ENCODE results near the gene PPP1R7. TPM values are rescaled to one million over a fixed set of nuclear protein-coding genes. Genes with fewer than 3 reads are reported as not detected.

The PPP1R7 gene
- polyA plus RNA-seq, 1 experiment: 99.0 TPM

DNA sequence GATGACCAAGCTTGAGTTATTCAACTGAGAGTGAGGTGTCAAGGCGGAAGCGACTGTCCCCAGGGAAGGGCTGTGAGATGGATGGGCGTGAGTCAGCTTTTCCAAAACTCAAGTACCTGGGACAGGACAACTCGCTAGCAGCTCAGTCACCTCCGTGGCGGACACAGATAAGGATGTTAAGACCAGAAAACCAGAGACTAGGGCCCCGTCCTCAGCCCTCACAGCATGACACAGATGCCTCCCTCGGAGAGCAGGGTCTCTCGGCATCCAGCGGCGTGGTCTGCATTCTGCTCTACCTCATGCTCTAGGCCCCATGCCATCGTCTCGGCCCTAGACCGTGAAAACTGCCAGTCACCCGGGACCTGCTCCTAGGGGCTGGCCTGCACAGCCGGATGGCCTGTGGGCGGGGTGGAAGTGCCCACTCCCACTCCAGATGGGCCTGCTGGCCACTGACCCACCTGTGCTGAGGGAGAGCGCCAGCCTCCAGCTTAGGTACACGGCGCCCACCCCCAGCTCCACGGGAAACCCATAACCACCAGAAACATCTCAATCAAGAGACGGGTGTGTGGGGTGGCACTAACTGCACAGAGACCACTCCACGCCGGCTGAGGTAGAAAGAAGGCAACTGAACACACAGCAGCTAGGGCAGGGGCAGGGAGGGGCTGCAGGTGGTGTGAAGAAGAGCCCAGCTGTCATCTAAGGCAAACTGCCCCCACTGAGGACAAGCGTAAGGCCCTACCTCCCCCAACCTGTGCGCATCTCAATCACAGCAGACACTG, 78.0 kb downstream of the PPP1R7 start:
- H3K4me3 ChIP-seq (ENCODE audit: low read depth, low read length): no peak overlapping the region
- ChIA-PET CTCF (interaction anchor here (0.8 kb wide), 1 partner anchor 377 kb away, joined by 3 read pairs; no protein-coding TSS in a partner anchor), POLR2A (interaction anchor here (1.1 kb wide), 1 partner anchor 14 kb away, joined by 3 read pairs; no protein-coding TSS in a partner anchor)
- peak overlapping the region; percentile 31 for H3K27ac ChIP-seq (ENCODE audit: low read depth, low read length)
- no peak for DNase-seq (ENCODE audit: low read depth, low spot score)
- no peaks in the 10 kb centered on the region for H3K27me3 ChIP-seq (ENCODE audit: control insufficient read depth, insufficient read depth, low read length)
- H3K9me3 ChIP-seq (ENCODE audit: control insufficient read depth, insufficient read depth, low read length): no peaks in the 10 kb centered on the region; the same call in 1 of the 2 replicates
- TF ChIP-seq, protein P1, sequence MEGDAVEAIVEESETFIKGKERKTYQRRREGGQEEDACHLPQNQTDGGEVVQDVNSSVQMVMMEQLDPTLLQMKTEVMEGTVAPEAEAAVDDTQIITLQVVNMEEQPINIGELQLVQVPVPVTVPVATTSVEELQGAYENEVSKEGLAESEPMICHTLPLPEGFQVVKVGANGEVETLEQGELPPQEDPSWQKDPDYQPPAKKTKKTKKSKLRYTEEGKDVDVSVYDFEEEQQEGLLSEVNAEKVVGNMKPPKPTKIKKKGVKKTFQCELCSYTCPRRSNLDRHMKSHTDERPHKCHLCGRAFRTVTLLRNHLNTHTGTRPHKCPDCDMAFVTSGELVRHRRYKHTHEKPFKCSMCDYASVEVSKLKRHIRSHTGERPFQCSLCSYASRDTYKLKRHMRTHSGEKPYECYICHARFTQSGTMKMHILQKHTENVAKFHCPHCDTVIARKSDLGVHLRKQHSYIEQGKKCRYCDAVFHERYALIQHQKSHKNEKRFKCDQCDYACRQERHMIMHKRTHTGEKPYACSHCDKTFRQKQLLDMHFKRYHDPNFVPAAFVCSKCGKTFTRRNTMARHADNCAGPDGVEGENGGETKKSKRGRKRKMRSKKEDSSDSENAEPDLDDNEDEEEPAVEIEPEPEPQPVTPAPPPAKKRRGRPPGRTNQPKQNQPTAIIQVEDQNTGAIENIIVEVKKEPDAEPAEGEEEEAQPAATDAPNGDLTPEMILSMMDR (IDR thresholded peaks at IDR 0.05; ENCODE audit: low read depth, low read length): no peak

DNA sequence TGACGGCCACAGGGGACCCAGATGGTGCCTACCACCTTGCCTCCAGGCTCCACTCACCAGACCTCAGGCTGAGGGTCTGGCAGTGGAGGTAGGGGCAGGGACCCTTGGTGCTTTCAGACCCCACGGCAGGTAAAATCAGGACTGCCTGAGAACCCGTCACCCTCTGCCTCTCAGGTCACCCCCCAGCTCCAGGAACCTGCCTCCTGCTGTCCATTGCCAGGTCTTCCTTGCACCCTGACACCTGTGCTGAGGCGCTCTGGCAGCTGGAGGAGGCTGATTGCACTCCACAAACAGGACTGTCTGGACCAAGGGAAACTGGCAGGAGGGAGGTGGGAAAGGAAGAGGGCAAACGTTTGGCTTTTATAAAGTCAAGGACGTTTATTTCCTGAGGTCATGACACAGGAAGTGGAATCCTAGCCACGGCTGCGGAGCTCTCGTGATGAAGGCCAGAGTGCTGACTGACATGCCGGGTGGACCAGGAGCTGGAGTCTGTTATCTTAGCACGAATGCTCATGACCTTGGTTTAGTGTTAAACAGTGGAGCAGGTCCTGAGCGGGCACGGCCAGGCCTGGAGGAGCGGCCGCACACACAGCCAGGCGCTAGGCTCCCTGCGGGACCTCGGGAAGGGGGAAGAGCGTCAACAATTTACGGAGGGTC, 78.7 kb downstream of the PPP1R7 start:
- no peaks in the 10 kb centered on the region; the same call in 1 of the 2 replicates for H3K9me3 ChIP-seq (ENCODE audit: control insufficient read depth, insufficient read depth, low read length)
- POLR2A ChIA-PET: no interaction called here
- H3K27ac ChIP-seq (ENCODE audit: low read depth, low read length): no peak overlapping the region
- TF ChIP-seq, protein P1 (IDR thresholded peaks at IDR 0.05; ENCODE audit: low read depth, low read length): no peak
- H3K4me3 ChIP-seq (ENCODE audit: low read depth, low read length): no peak overlapping the region
- CTCF ChIA-PET: interaction anchor here (0.8 kb wide), 1 partner anchor 377 kb away, joined by 3 read pairs; no protein-coding TSS in a partner anchor
- H3K27me3 ChIP-seq (ENCODE audit: control insufficient read depth, insufficient read depth, low read length): no peaks in the 10 kb centered on the region
- no peak for DNase-seq (ENCODE audit: low read depth, low spot score)

DNA sequence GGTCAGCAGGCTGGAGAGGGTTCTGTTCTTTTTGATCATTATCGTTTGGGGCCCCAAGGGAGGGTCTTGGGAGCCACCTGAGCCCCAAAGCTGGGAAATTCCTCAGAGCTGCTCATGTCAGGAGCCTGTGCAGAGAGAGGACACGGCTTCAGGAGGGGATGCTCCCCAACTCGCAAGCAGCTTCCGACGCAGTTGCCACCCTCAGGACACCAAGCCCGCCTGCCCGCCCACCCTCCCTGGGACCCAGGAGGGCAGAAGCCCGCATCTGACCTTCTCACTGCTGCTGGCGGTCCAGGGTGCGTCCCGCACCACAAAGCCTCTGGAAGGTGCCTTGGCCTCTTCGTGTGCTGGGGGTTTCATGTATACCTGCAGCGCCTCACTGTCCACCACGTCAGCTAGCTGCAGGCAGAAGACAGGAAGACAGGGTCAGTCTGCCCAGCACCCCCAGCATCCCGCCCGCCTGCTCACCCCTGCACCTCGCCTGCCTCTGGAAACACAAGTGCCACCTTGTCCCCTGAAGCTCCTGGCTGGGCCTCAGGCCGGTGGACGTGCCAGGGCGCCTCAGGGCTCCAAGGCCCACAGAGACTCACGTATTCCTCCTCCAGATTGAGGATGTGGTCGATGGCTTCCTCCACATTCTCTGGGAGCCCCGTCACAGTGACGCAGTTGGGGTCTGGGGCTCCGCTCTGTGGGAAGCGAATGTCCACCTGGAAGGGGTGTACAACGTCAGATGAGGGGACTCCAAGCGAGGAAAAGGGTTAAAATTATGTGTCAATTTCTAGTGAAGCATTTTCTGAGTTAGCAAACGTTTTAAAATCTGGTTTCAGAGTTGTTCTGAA, 79.5 kb downstream of the PPP1R7 start:
- ChIA-PET CTCF (interaction anchor here (0.8 kb wide), 1 partner anchor 378 kb away, joined by 3 read pairs; no protein-coding TSS in a partner anchor), POLR2A (no interaction called here)
- TF ChIP-seq, protein P1 (IDR thresholded peaks at IDR 0.05; ENCODE audit: low read depth, low read length): no peak
- DNase-seq (ENCODE audit: low read depth, low spot score): no peak
- Histone ChIP-seq H3K9me3 (ENCODE audit: control insufficient read depth, insufficient read depth, low read length) (no peaks in the 10 kb centered on the region; the same call in 1 of the 2 replicates), H3K27me3 (ENCODE audit: control insufficient read depth, insufficient read depth, low read length) (no peaks in the 10 kb centered on the region), H3K27ac (ENCODE audit: low read depth, low read length) (no peak overlapping the region), H3K4me3 (ENCODE audit: low read depth, low read length) (no peak overlapping the region)

DNA sequence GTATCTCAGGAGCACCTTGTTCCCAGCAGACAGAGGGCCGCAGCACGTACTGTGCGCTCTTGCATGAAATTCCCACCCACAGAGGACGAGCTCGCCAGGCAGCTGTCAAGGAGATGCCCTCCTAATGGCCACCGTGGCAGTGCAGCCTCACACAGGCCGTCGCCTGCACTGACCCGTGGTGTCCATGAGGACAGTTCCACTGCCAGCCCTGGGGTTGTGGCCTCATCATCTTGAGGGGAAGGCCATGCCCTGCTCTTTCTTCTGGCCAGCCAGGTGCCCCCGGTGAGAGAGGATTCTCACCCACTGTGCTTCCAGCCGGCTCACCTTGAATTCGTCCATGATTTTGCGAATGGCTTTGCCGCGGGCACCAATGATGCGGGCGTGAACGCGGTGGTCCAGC, 80.2 kb downstream of the PPP1R7 start:
- no peak overlapping the region for H3K27ac ChIP-seq (ENCODE audit: low read depth, low read length)
- ChIA-PET POLR2A (no interaction called here), CTCF (no interaction called here)
- no peak overlapping the region for H3K4me3 ChIP-seq (ENCODE audit: low read depth, low read length)
- H3K9me3 ChIP-seq (ENCODE audit: control insufficient read depth, insufficient read depth, low read length): no peaks in the 10 kb centered on the region; the same call in 1 of the 2 replicates
- TF ChIP-seq, protein P1 (IDR thresholded peaks at IDR 0.05; ENCODE audit: low read depth, low read length): no peak
- DNase-seq (ENCODE audit: low read depth, low spot score): no peak
- no peaks in the 10 kb centered on the region for H3K27me3 ChIP-seq (ENCODE audit: control insufficient read depth, insufficient read depth, low read length)
